Glutamatergic neuron (in vitro differentiated cells): ENCODE measurements around the gene PLK4. TPM values are rescaled to one million over a fixed set of nuclear protein-coding genes. Genes with fewer than 3 reads are reported as not detected.

Source experiments
- DNase-seq: peaks from one replicate; pipeline ENCODE4 v3.0.0; 2022
- H3K27ac Mint-ChIP-seq: one replicate; pipeline ENCODE4 v1.8.0; 2020; ENCODE audit warnings: mild to moderate bottlenecking, mixed read lengths, inconsistent platforms; ENCODE audit not compliant: unreplicated experiment
- H3K27me3 Mint-ChIP-seq: one replicate; pipeline ENCODE4 v1.8.0; 2020; ENCODE audit warnings: mild to moderate bottlenecking, moderate library complexity, mixed read lengths, inconsistent platforms; ENCODE audit not compliant: unreplicated experiment
- H3K36me3 Mint-ChIP-seq: one replicate; pipeline ENCODE4 v1.8.0; 2020; ENCODE audit warnings: mild to moderate bottlenecking, mixed read lengths, inconsistent platforms; ENCODE audit not compliant: unreplicated experiment
- H3K4me1 Mint-ChIP-seq: one replicate; pipeline ENCODE4 v1.8.0; 2020; ENCODE audit warnings: mild to moderate bottlenecking, low read depth, mixed read lengths, inconsistent platforms; ENCODE audit not compliant: unreplicated experiment
- H3K4me3 Mint-ChIP-seq: one replicate; pipeline ENCODE4 v1.8.0; 2020; ENCODE audit warnings: mild to moderate bottlenecking, mixed read lengths, inconsistent platforms; ENCODE audit not compliant: unreplicated experiment
- H3K9me3 Mint-ChIP-seq: one replicate; pipeline ENCODE4 v1.8.0; 2020; ENCODE audit warnings: mild to moderate bottlenecking, moderate library complexity, mixed read lengths, inconsistent platforms; ENCODE audit not compliant: unreplicated experiment
- CTCF ChIP-seq: fragments of 200-600 bp; sonication (generic); IDR thresholded peaks from one replicate; pipeline ENCODE4 v1.5.0; 2021; ENCODE audit not compliant: partially characterized antibody, unreplicated experiment
- total RNA-seq: library from RNA; stranded (reverse); fragmentation: NEBNext Ultra II Directional; extraction: Animal tissue kit (Norgen Biotek cat#: 25700); gene quantifications from one replicate; pipeline ENCODE4 v1.2.1, GENCODE V29; 2021; ENCODE audit not compliant: unreplicated experiment

Gene PLK4
- total RNA-seq, 1 donor from 2014 or later, result 5.6 TPM

GRCh38 chr4:127856813-127857447 is 23.8 kb upstream of the PLK4 start:
- DNase-seq, result no peak
- Mint-ChIP-seq H3K27me3 (no peaks in the 10 kb centered on the region), H3K4me3 (no peak overlapping the region), H3K27ac (no peak overlapping the region), H3K36me3 (peaks cover 15% of the 10 kb centered on the region), H3K4me1 (no peaks in the 10 kb centered on the region), H3K9me3 (peaks cover 6% of the 10 kb centered on the region)
- no peak for TF ChIP-seq CTCF

GRCh38 chr4:127857641-127858040 is 23.1 kb upstream of the PLK4 start:
- Mint-ChIP-seq H3K36me3 (peaks cover 15% of the 10 kb centered on the region), H3K4me1 (no peaks in the 10 kb centered on the region), H3K9me3 (peaks cover 6% of the 10 kb centered on the region), H3K27me3 (peaks cover 2% of the 10 kb centered on the region), H3K4me3 (no peak overlapping the region), H3K27ac (no peak overlapping the region)
- no peak for TF ChIP-seq CTCF
- DNase-seq, result no peak

- H3K4me1 Mint-ChIP-seq, result no peaks in the 10 kb centered on the region
- H3K4me3 Mint-ChIP-seq, result no peak overlapping the region
- DNase-seq, result no peak
- TF ChIP-seq CTCF, result no peak
- no peak overlapping the region for H3K27ac Mint-ChIP-seq
- no peaks in the 10 kb centered on the region for H3K27me3 Mint-ChIP-seq
- H3K36me3 Mint-ChIP-seq, result no peaks in the 10 kb centered on the region
- peaks cover 2% of the 10 kb centered on the region for H3K9me3 Mint-ChIP-seq
Observed at GRCh38 chr4:127868196-127868595, 12.5 kb upstream of the PLK4 start.

GRCh38 chr4:127870281-127870680 is 10.4 kb upstream of the PLK4 start:
- no peak for TF ChIP-seq CTCF
- Mint-ChIP-seq H3K4me3 (no peak overlapping the region), H3K27ac (no peak overlapping the region), H3K9me3 (peaks cover 1% of the 10 kb centered on the region), H3K27me3 (no peaks in the 10 kb centered on the region), H3K4me1 (no peaks in the 10 kb centered on the region), H3K36me3 (no peaks in the 10 kb centered on the region)
- DNase-seq, result no peak

GRCh38 chr4:127870688-127871087 is 10.0 kb upstream of the PLK4 start:
- H3K36me3 Mint-ChIP-seq, result no peaks in the 10 kb centered on the region
- no peak overlapping the region for H3K27ac Mint-ChIP-seq
- H3K9me3 Mint-ChIP-seq, result peaks cover 1% of the 10 kb centered on the region
- H3K27me3 Mint-ChIP-seq, result no peaks in the 10 kb centered on the region
- H3K4me1 Mint-ChIP-seq, result no peaks in the 10 kb centered on the region
- DNase-seq, result no peak
- TF ChIP-seq CTCF, result no peak
- peak overlapping the region; percentile 1 for H3K4me3 Mint-ChIP-seq
